GM23338 (cell line): Measurements from ENCODE around the gene CCDC120.

Source experiments
- CTCF ChIP-seq, 2 experiments: fragments of 200-600 bp in 1 of 2; sonication (generic) in 1 of 2; conservative IDR thresholded peaks; 2 replicates each; pipeline versions ENCODE4 v1.5.1 to v1.6.1; 2016 to 2017; ENCODE audit warnings: antibody characterized with exemption in 2 of 2, low read depth in 2 of 2, mild to moderate bottlenecking in 2 of 2, moderate library complexity in 1 of 2
- ETS1 ChIP-seq: IDR thresholded peaks from 2 replicates; pipeline ENCODE4 v1.6.1; 2016; ENCODE audit warnings: antibody characterized with exemption
- EZH2 ChIP-seq: fragments of 200-600 bp; sonication (generic); IDR thresholded peaks from one replicate; pipeline ENCODE4 v1.8.0; 2017; ENCODE audit warnings: antibody characterized with exemption, mild to moderate bottlenecking, low read depth; ENCODE audit not compliant: unreplicated experiment
- EZH2phosphoT487 ChIP-seq: fragments of 200-600 bp; sonication (generic); IDR thresholded peaks from one replicate; pipeline ENCODE4 v1.8.1; 2018; ENCODE audit warnings: antibody characterized with exemption; ENCODE audit not compliant: unreplicated experiment
- JUNB ChIP-seq: IDR thresholded peaks from one replicate; pipeline ENCODE4 v1.6.1; 2016; ENCODE audit warnings: antibody characterized with exemption; ENCODE audit not compliant: unreplicated experiment
- NANOG ChIP-seq: IDR thresholded peaks from 2 replicates; pipeline ENCODE4 v1.6.1; 2016; ENCODE audit warnings: antibody characterized with exemption, borderline replicate concordance
- POLR2AphosphoS5 ChIP-seq: IDR thresholded peaks from 2 replicates; pipeline ENCODE4 v1.6.1; 2016; ENCODE audit warnings: antibody characterized with exemption, low read depth
- REST ChIP-seq: IDR thresholded peaks from one replicate; pipeline ENCODE4 v1.6.1; 2018; ENCODE audit warnings: antibody characterized with exemption; ENCODE audit not compliant: unreplicated experiment
- ZNF114 ChIP-seq: fragments of 250-450 bp; sonication (Bioruptor Pico); IDR thresholded peaks from 2 replicates; pipeline ENCODE4 v1.5.0; 2020; ENCODE audit warnings: mild to moderate bottlenecking, moderate library complexity
- ZNF331 ChIP-seq: fragments of 250-450 bp; sonication (Bioruptor Pico); IDR thresholded peaks from 2 replicates; pipeline ENCODE4 v1.5.0; 2020; ENCODE audit warnings: low read depth, mild to moderate bottlenecking, moderate library complexity
- ZNF462 ChIP-seq: fragments of 250-450 bp; sonication (Bioruptor Pico); IDR thresholded peaks from 2 replicates; pipeline ENCODE4 v1.5.0; 2020; ENCODE audit warnings: mild to moderate bottlenecking, moderate library complexity

GRCh38 chrX:49117581-49117980 is 58.8 kb downstream of the CCDC120 start:
- no peak for TF ChIP-seq CTCF (conservative IDR thresholded peaks at IDR 0.05; ENCODE audit: low read depth in 2 of 2)
- TF ChIP-seq ETS1: no peak
- TF ChIP-seq ZNF114: no peak
- TF ChIP-seq EZH2phosphoT487: no peak
- no peak for TF ChIP-seq EZH2
- TF ChIP-seq REST: no peak
- no peak for TF ChIP-seq POLR2AphosphoS5
- TF ChIP-seq NANOG: no peak
- no peak for TF ChIP-seq ZNF331
- TF ChIP-seq JUNB: no peak
- TF ChIP-seq ZNF462 (CRISPR knock-in tag): no peak
